K562 (cell line): Measurements from ENCODE around the gene FTHL17. TPM values are rescaled to one million over a fixed set of nuclear protein-coding genes. Genes with fewer than 3 reads are reported as not detected.

Experiments used
- ATAC-seq: fragments of 200-7000 bp; cut with Tn5 transposase; 3 replicates; pipeline ENCODE4 v1.9.1; 2020; ENCODE audit warnings: moderate library complexity
- BruUV-seq: library from RNA; stranded (reverse); fragments of 400-500 nt; replicated peaks from 2 replicates; lab custom pipeline; 2021; lab: Mats Ljungman, UMichigan
- CTCF ChIA-PET: fragments of 300-600 bp; formaldehyde crosslinking; extraction: SDS; loops from one replicate; lab custom pipeline; 2021; ENCODE audit warnings: low intra/inter-chr PET ratio; lab: Yijun Ruan, JAX
- POLR2A ChIA-PET: fragments of 300-600, 350-650 bp; sonication (Branson Sonifier 250); formaldehyde crosslinking; extraction: SDS; loops from one replicate; lab custom pipeline; 2021; ENCODE audit warnings: antibody characterized with exemption, inconsistent platforms; lab: Yijun Ruan, JAX
- DNase-seq, 4 experiments: peaks; one replicate each; pipeline versions ENCODE4 v3.0.0 to v3.0.0-alpha.2; 2011 to 2018; ENCODE audit warnings: low spot score in 3 of 4, mixed read lengths in 3 of 4; ENCODE audit errors: extremely low read depth in 1 of 4
- FAIRE-seq: peaks from 2 replicates; lab custom pipeline; 2011; peaks lifted over from hg19 to GRCh38; lab: Jason Lieb, UNC
- H2AFZ ChIP-seq: 2 replicates; pipeline ENCODE4 v1.6.0; 2011; ENCODE audit warnings: low read depth, low read length, control low read depth, inconsistent platforms
- H3K27ac ChIP-seq: fragments of 200-600 bp; 3 replicates; pipeline ENCODE4 v1.8.0; 2011; ENCODE audit warnings: low read depth, mild to moderate bottlenecking, control low read depth, inconsistent platforms, low read length, moderate library complexity, mixed read lengths; ENCODE audit errors: extremely low read depth
- H3K27me3 ChIP-seq, 2 experiments: fragments of 300-600 bp in 1 of 2; 2 replicates in 1 of 2; 3 replicates in 1 of 2; pipeline versions ENCODE4 v1.6.0 to v1.8.0; 2011; ENCODE audit warnings: inconsistent platforms in 2 of 2, low read length in 2 of 2, mild to moderate bottlenecking in 1 of 2, mixed read lengths in 1 of 2, moderate library complexity in 1 of 2; ENCODE audit not compliant: control insufficient read depth in 2 of 2, insufficient read depth in 2 of 2
- H3K36me3 ChIP-seq: fragments of 300-600 bp; 3 replicates; pipeline ENCODE4 v1.8.0; 2011; ENCODE audit warnings: mild to moderate bottlenecking, low read length, inconsistent platforms; ENCODE audit not compliant: control insufficient read depth, insufficient read depth
- H3K4me1 ChIP-seq, 2 experiments: fragments of 200-600 bp in 1 of 2; replicated peaks in 1 of 2; 2 replicates in 1 of 2; 3 replicates in 1 of 2; pipeline versions ENCODE4 v1.5.1 to v1.8.0; 2011; ENCODE audit warnings: inconsistent platforms in 2 of 2, low read length in 2 of 2, mild to moderate bottlenecking in 1 of 2, mixed read lengths in 1 of 2, moderate library complexity in 1 of 2; ENCODE audit not compliant: control insufficient read depth in 2 of 2, insufficient read depth in 2 of 2
- H3K4me2 ChIP-seq: 2 replicates; pipeline ENCODE4 v1.6.1; 2011; ENCODE audit warnings: low read length, control low read depth, inconsistent platforms, mixed read lengths; ENCODE audit not compliant: insufficient read depth
- H3K4me3 ChIP-seq: fragments of 200-600 bp; sonication (generic), shearing (Covaris generic); 2 replicates; pipeline ENCODE4 v1.5.1; 2016; ENCODE audit warnings: control low read depth, inconsistent platforms
- H3K79me2 ChIP-seq: fragments of 200-600 bp; 3 replicates; pipeline ENCODE4 v1.8.0; 2011; ENCODE audit warnings: low read length, inconsistent platforms; ENCODE audit not compliant: control insufficient read depth, insufficient read depth
- H3K9ac ChIP-seq, 2 experiments: 2 replicates each; pipeline versions ENCODE4 v1.6.0 to v1.6.1; 2011; ENCODE audit warnings: low read depth in 2 of 2, low read length in 2 of 2, control low read depth in 1 of 2, inconsistent platforms in 1 of 2, mild to moderate bottlenecking in 1 of 2, mixed read lengths in 1 of 2; ENCODE audit not compliant: insufficient read depth in 1 of 2
- H3K9me1 ChIP-seq: one replicate; pipeline ENCODE4 v1.6.0; 2011; ENCODE audit warnings: inconsistent platforms, mild to moderate bottlenecking, low read length, moderate library complexity; ENCODE audit not compliant: control insufficient read depth, insufficient read depth
- H3K9me3 ChIP-seq: replicated peaks from 2 replicates; pipeline ENCODE4 v1.5.1; 2011; ENCODE audit warnings: low read depth, low read length, inconsistent platforms; ENCODE audit not compliant: control insufficient read depth, insufficient read depth
- H4K20me1 ChIP-seq: replicated peaks from 2 replicates; pipeline ENCODE4 v1.6.1; 2011; ENCODE audit warnings: low read length, inconsistent platforms, mixed read lengths; ENCODE audit not compliant: control insufficient read depth, insufficient read depth
- CHCHD3 ChIP-seq: fragments of 250-450 bp; sonication (Bioruptor Pico); IDR thresholded peaks from 2 replicates; pipeline ENCODE4 v2.1.2; 2022; ENCODE audit warnings: mild to moderate bottlenecking
- ELF1 ChIP-seq: fragments of 200-800 bp; sonication (Bioruptor generic); IDR thresholded peaks from 2 replicates; pipeline ENCODE4 v1.6.1; 2016; ENCODE audit warnings: missing genetic modification characterization, missing compliant biosample characterization
- KHSRP ChIP-seq: fragments of 450-650 bp; IDR thresholded peaks from 2 replicates; pipeline ENCODE4 v1.6.1; 2017
- NCOA4 ChIP-seq: fragments of 450-650 bp; IDR thresholded peaks from 2 replicates; pipeline ENCODE4 v1.6.1; 2018; ENCODE audit warnings: mild to moderate bottlenecking; ENCODE audit not compliant: partially characterized antibody
- WGBS: fragments of 100-300 bp; shearing (Covaris generic); methylation state at CpG from one replicate; pipeline ENCODE4 v1.1.6; 2016; ENCODE audit warnings: low coverage, mixed read lengths; ENCODE audit not compliant: insufficient coverage; ENCODE audit errors: missing lambda C conversion rate; 5-methylcytosine and 5-hydroxymethylcytosine counted together
- in situ Hi-C: fragments of 300-500 bp; cut with MboI; formaldehyde crosslinking; loops from 4 replicates; pipeline ENCODE4 v1.15.0; 2018; ENCODE audit warnings: inconsistent platforms, mixed read lengths
- intact Hi-C: fragments of 100-400 bp; cut with micrococcal nuclease; formaldehyde crosslinking; loops from 2 replicates; pipeline ENCODE4 v1.14.2; 2022
- polyA plus RNA-seq, 8 experiments: library from polyadenylated mRNA; depleted of rRNA in 4 of 8; stranded (reverse) in 5 of 8; unstranded in 3 of 8; fragments of >200 nt; fragmentation: Nextera tagmentation in 2 of 8; fragmentation: Illumina TruSeq in 1 of 8; extraction: Ambion mirVana in 2 of 8; extraction: Trizol in 1 of 8; gene quantifications; 2 replicates each; pipeline versions ENCODE4 v1.2.1 to v1.2.3, GENCODE V29; 2011 to 2014; ENCODE audit warnings: inconsistent platforms in 1 of 8, missing spikeins in 1 of 8
- total RNA-seq, 7 experiments: library from RNA; depleted of rRNA in 6 of 7; stranded (reverse); fragments of >200 nt in 6 of 7; fragmentation: Illumina TruSeq in 2 of 7; extraction: Trizol in 2 of 7; gene quantifications; 2 replicates each; pipeline versions ENCODE4 v1.2.1 to v1.2.3, GENCODE V29; 2011 to 2021; ENCODE audit warnings: low replicate concordance in 1 of 7
- TF ChIP-seq, protein P1 (sequence below): sonication (generic); formaldehyde crosslinking; IDR thresholded peaks from 2 replicates; pipeline ENCODE4 v1.8.0; 2022; ENCODE audit warnings: mild to moderate bottlenecking, missing genetic modification reagents
- TF ChIP-seq, protein P2 (sequence below): fragments of 450-650 bp; formaldehyde crosslinking; IDR thresholded peaks from 2 replicates; pipeline ENCODE4 v1.4.0; 2020; ENCODE audit warnings: mild to moderate bottlenecking, moderate library complexity
- TF ChIP-seq, protein P3 (sequence below), 2 experiments: fragments of 450-650 bp; conservative IDR thresholded peaks; 2 replicates each; pipeline ENCODE4 v1.6.1; 2017; ENCODE audit warnings: mild to moderate bottlenecking in 2 of 2, moderate library complexity in 2 of 2

Gene FTHL17
- total and polyA plus RNA-seq, 9 of the 15 experiments (the other 6 are each of a cell fraction or from before 2014, with no cell fraction given) = not detected

DNA sequence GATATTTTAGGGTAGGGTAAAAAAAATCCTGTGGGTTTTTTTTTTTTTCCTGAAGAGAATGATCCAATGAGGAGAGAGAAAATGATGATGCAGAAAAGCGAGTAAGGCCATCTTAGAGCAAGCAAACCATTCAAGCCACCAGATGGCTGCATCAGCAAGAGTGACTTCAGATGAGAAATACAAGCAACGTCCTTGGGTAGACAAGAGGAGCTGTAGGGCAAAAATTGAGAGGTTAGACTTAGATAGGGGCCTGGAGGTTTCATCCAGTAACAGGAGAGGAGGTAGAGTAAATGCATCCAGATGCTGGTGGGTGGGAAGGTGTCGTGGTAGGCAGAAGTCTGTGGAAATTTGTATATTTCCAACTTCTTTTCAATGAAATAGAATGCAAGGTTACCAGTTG, 14.6 kb downstream of the FTHL17 start:
- no peaks in the 10 kb centered on the region for H3K27me3 ChIP-seq
- H3K36me3 ChIP-seq = no peaks in the 10 kb centered on the region
- WGBS = 0% methylated on average over 3 of the region's 3 CpGs
- DNase-seq (no peak), FAIRE-seq (no peak), ATAC-seq (no peak)
- H3K79me2 ChIP-seq = no peaks in the 10 kb centered on the region
- no peak overlapping the region for H3K27ac ChIP-seq
- in situ Hi-C loops (no loop called here), intact Hi-C loops (no loop called here)
- H4K20me1 ChIP-seq = no peaks in the 10 kb centered on the region
- H3K4me1 ChIP-seq = no peaks in the 10 kb centered on the region
- TF ChIP-seq CHCHD3 = no peak
- no peak for TF ChIP-seq ELF1 (tag)
- TF ChIP-seq NCOA4 = no peak
- TF ChIP-seq, protein P1, sequence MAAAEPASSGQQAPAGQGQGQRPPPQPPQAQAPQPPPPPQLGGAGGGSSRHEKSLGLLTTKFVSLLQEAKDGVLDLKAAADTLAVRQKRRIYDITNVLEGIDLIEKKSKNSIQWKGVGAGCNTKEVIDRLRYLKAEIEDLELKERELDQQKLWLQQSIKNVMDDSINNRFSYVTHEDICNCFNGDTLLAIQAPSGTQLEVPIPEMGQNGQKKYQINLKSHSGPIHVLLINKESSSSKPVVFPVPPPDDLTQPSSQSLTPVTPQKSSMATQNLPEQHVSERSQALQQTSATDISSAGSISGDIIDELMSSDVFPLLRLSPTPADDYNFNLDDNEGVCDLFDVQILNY (CRISPR knock-in tag) = no peak
- TF ChIP-seq KHSRP = no peak
- TF ChIP-seq, protein P2, sequence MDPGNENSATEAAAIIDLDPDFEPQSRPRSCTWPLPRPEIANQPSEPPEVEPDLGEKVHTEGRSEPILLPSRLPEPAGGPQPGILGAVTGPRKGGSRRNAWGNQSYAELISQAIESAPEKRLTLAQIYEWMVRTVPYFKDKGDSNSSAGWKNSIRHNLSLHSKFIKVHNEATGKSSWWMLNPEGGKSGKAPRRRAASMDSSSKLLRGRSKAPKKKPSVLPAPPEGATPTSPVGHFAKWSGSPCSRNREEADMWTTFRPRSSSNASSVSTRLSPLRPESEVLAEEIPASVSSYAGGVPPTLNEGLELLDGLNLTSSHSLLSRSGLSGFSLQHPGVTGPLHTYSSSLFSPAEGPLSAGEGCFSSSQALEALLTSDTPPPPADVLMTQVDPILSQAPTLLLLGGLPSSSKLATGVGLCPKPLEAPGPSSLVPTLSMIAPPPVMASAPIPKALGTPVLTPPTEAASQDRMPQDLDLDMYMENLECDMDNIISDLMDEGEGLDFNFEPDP (CRISPR knock-in tag) = no peak
- TF ChIP-seq, protein P3, sequence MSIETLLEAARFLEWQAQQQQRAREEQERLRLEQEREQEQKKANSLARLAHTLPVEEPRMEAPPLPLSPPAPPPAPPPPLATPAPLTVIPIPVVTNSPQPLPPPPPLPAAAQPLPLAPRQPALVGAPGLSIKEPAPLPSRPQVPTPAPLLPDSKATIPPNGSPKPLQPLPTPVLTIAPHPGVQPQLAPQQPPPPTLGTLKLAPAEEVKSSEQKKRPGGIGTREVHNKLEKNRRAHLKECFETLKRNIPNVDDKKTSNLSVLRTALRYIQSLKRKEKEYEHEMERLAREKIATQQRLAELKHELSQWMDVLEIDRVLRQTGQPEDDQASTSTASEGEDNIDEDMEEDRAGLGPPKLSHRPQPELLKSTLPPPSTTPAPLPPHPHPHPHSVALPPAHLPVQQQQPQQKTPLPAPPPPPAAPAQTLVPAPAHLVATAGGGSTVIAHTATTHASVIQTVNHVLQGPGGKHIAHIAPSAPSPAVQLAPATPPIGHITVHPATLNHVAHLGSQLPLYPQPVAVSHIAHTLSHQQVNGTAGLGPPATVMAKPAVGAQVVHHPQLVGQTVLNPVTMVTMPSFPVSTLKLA (conservative IDR thresholded peaks at IDR 0.05) = no peak
- BruUV-seq = no TSS peak
- no peak overlapping the region for H2AFZ ChIP-seq
- no peak overlapping the region for H3K4me3 ChIP-seq
- ChIA-PET CTCF (no interaction called here), POLR2A (no interaction called here)
- no peak overlapping the region for H3K4me2 ChIP-seq
- H3K9me1 ChIP-seq = no peaks in the 10 kb centered on the region
- no peak overlapping the region for H3K9ac ChIP-seq
- no peaks in the 10 kb centered on the region for H3K9me3 ChIP-seq
